Activated CD4-positive, alpha-beta T cell treated with anti-CD3 and anti-CD28 coated beads, Interleukin-2, amount 10 ng/mL, durations not matched to agents 7 days and 5 days (primary cell): Measurements from ENCODE around the gene ZC3H10. TPM values are rescaled to one million over a fixed set of nuclear protein-coding genes. Genes with fewer than 3 reads are reported as not detected.

Experiments
- CTCF ChIA-PET: fragments of 350-600 bp; sonication (Branson Sonifier 250); formaldehyde crosslinking; loops from one replicate; lab custom pipeline; 2021; ENCODE audit warnings: antibody characterized with exemption; lab: Charles Lee
- POLR2A ChIA-PET: fragments of 350-600 bp; sonication (Branson Sonifier 250); formaldehyde crosslinking; loops from one replicate; lab custom pipeline; 2021; ENCODE audit warnings: antibody characterized with exemption; lab: Charles Lee
- DNase-seq: peaks from one replicate; pipeline ENCODE4 v3.0.0-alpha.2; 2020
- H3K27ac Mint-ChIP-seq: one replicate; pipeline ENCODE4 v1.8.0; 2021; ENCODE audit warnings: mild to moderate bottlenecking, moderate library complexity, mixed read lengths
- H3K27me3 Mint-ChIP-seq: one replicate; pipeline ENCODE4 v1.8.0; 2021; ENCODE audit warnings: mixed read lengths
- H3K36me3 Mint-ChIP-seq: one replicate; pipeline ENCODE4 v1.8.0; 2021; ENCODE audit warnings: low read depth, mixed read lengths
- H3K4me1 Mint-ChIP-seq: one replicate; pipeline ENCODE4 v1.8.0; 2021; ENCODE audit warnings: mixed read lengths
- H3K4me3 Mint-ChIP-seq: one replicate; pipeline ENCODE4 v1.8.0; 2021; ENCODE audit warnings: mild to moderate bottlenecking, moderate library complexity, mixed read lengths
- H3K9me3 Mint-ChIP-seq: one replicate; pipeline ENCODE4 v1.8.0; 2021; ENCODE audit warnings: mixed read lengths
- total RNA-seq, 2 experiments: library from RNA; stranded (reverse); gene quantifications; one replicate each; pipeline ENCODE4 v1.2.3, GENCODE V29; 2021

Gene ZC3H10
- total RNA-seq, 2 experiments from 2014 or later = 8.2 to 9.1 TPM

- H3K9me3 Mint-ChIP-seq = no peaks in the 10 kb centered on the region
- no peak overlapping the region for H3K27ac Mint-ChIP-seq
- peaks cover 61% of the 10 kb centered on the region for H3K36me3 Mint-ChIP-seq
- CTCF ChIA-PET = interaction anchor here (0.7 to 2.8 kb wide), 3 partner anchors 12 to 23 kb away, joined by 3 to 15 read pairs (median 3); partner anchors contain the start of gene SMARCC2
- POLR2A ChIA-PET = no interaction called here
- no peaks in the 10 kb centered on the region for H3K4me1 Mint-ChIP-seq
- no peak for DNase-seq
- H3K4me3 Mint-ChIP-seq = no peak overlapping the region
- H3K27me3 Mint-ChIP-seq = no peaks in the 10 kb centered on the region
Observed at GRCh38 chr12:56172839-56173238, 54.8 kb downstream of the ZC3H10 start.

Other genes with a start within 250 kb of the ZC3H10 start
- gene PYM1, start 190.4 kb upstream of the ZC3H10 start, total RNA-seq = 10 to 100 TPM; 50.3 to 50.7 TPM
- gene DGKA, start 187.1 kb upstream of the ZC3H10 start, total RNA-seq = 100 to 1,000 TPM; 766 to 771 TPM
- under 1 TPM in 1 of 2 experiments, not detected in 1; 0.37 TPM for gene PMEL, start 152.2 kb upstream of the ZC3H10 start, total RNA-seq
- gene CDK2, start 151.4 kb upstream of the ZC3H10 start, total RNA-seq = 100 to 1,000 TPM in 1 of 2 experiments, 10 to 100 TPM in 1; 96.6 to 106 TPM
- gene RAB5B, start 144.2 kb upstream of the ZC3H10 start, total RNA-seq = 10 to 100 TPM; 56.9 to 58.1 TPM
- 1 to 10 TPM; 2.4 to 3.5 TPM for gene SUOX, start 121.0 kb upstream of the ZC3H10 start, total RNA-seq
- 10 to 100 TPM; 15.7 to 17.4 TPM for gene IKZF4, start 97.2 kb upstream of the ZC3H10 start, total RNA-seq
- gene RPS26, start 76.3 kb upstream of the ZC3H10 start, total RNA-seq = 10 to 100 TPM; 47.2 to 48.3 TPM
- gene ERBB3, start 38.1 kb upstream of the ZC3H10 start, total RNA-seq = 1 to 10 TPM; 1.3 to 1.5 TPM
- gene PA2G4, start 13.7 kb upstream of the ZC3H10 start, total RNA-seq = 100 to 1,000 TPM; 244 to 289 TPM
- gene RPL41, start 1.6 kb upstream of the ZC3H10 start, total RNA-seq = 1,000 to 10,000 TPM; 3,940 to 4,815 TPM
- 100 to 1,000 TPM; 367 to 399 TPM for gene ESYT1, start 10.0 kb downstream of the ZC3H10 start, total RNA-seq
- 10 to 100 TPM; 56.6 to 63.4 TPM for gene MYL6B, start 34.3 kb downstream of the ZC3H10 start, total RNA-seq
- 1,000 to 10,000 TPM; 1,336 to 1,525 TPM for gene MYL6, start 40.1 kb downstream of the ZC3H10 start, total RNA-seq
- 100 to 1,000 TPM; 140 to 173 TPM for gene SMARCC2, start 71.2 kb downstream of the ZC3H10 start, total RNA-seq
- 10 to 100 TPM; 30.1 to 31.6 TPM for gene RNF41, start 103.7 kb downstream of the ZC3H10 start, total RNA-seq
- 10 to 100 TPM; 56.7 to 63.5 TPM for gene NABP2, start 106.1 kb downstream of the ZC3H10 start, total RNA-seq
- under 1 TPM in 1 of 2 experiments, not detected in 1; 0.64 TPM for gene SLC39A5, start 111.8 kb downstream of the ZC3H10 start, total RNA-seq
- 10 to 100 TPM; 39.0 to 45.9 TPM for gene ANKRD52, start 140.1 kb downstream of the ZC3H10 start, total RNA-seq
- gene COQ10A, start 148.7 kb downstream of the ZC3H10 start, total RNA-seq = 10 to 100 TPM; 15.3 to 17.1 TPM
- gene CS, start 182.1 kb downstream of the ZC3H10 start, total RNA-seq = 100 to 1,000 TPM; 177 to 201 TPM
- gene CNPY2, start 197.7 kb downstream of the ZC3H10 start, total RNA-seq = 100 to 1,000 TPM in 1 of 2 experiments, 10 to 100 TPM in 1; 96.2 to 105 TPM
- gene PAN2, start 215.7 kb downstream of the ZC3H10 start, total RNA-seq = 10 to 100 TPM; 76.9 to 78.9 TPM
- 1 to 10 TPM; 6.1 to 8.0 TPM for gene IL23A, start 220.6 kb downstream of the ZC3H10 start, total RNA-seq
- gene STAT2, start 241.8 kb downstream of the ZC3H10 start, total RNA-seq = 100 to 1,000 TPM; 391 to 398 TPM
- not detected for gene APOF, start 244.6 kb downstream of the ZC3H10 start, total RNA-seq